H1 (cell line): ENCODE measurements around the gene RPLP2. TPM values are rescaled to one million over a fixed set of nuclear protein-coding genes. Genes with fewer than 3 reads are reported as not detected.

Experiments used
- CTCF ChIA-PET: fragments of 300-600 bp; sonication (Branson Sonifier 250); formaldehyde crosslinking; loops from one replicate; lab custom pipeline; 2021; ENCODE audit not compliant: partially characterized antibody; lab: Charles Lee
- POLR2A ChIA-PET: fragments of 300-600 bp; sonication (Branson Sonifier 250); formaldehyde crosslinking; loops from one replicate; lab custom pipeline; 2021; ENCODE audit warnings: inconsistent platforms; ENCODE audit not compliant: partially characterized antibody; lab: Charles Lee
- DNase-seq, 2 experiments: peaks; one replicate each; pipeline versions ENCODE4 v3.0.0 to v3.0.0-alpha.2; 2010 to 2022; ENCODE audit warnings: low spot score in 2 of 2, low read depth in 1 of 2, mixed read lengths in 1 of 2
- FAIRE-seq: peaks from 2 replicates; lab custom pipeline; 2011; peaks lifted over from hg19 to GRCh38; lab: Jason Lieb, UNC
- H2AFZ ChIP-seq: 2 replicates; pipeline ENCODE4 v1.8.1; 2012; ENCODE audit warnings: low read length, inconsistent platforms
- H2AK5ac ChIP-seq: 2 replicates; pipeline ENCODE4 v1.6.1; 2013; ENCODE audit warnings: low read depth, low read length
- H2BK120ac ChIP-seq: replicated peaks from 2 replicates; pipeline ENCODE3; 2013; ENCODE audit warnings: low read depth, low read length, inconsistent platforms
- H2BK12ac ChIP-seq: 2 replicates; pipeline ENCODE4 v1.6.1; 2013; ENCODE audit warnings: low read depth, low read length
- H2BK15ac ChIP-seq: 2 replicates; pipeline ENCODE4 v1.6.1; 2013; ENCODE audit warnings: low read length
- H2BK20ac ChIP-seq: 2 replicates; pipeline ENCODE4 v1.6.1; 2013; ENCODE audit warnings: low read length
- H2BK5ac ChIP-seq: 2 replicates; pipeline ENCODE4 v1.6.1; 2013; ENCODE audit warnings: low read depth, low read length
- H3K14ac ChIP-seq: 2 replicates; pipeline ENCODE4 v1.6.1; 2013; ENCODE audit warnings: inconsistent platforms; ENCODE audit not compliant: insufficient read length
- H3K18ac ChIP-seq: 2 replicates; pipeline ENCODE4 v1.6.1; 2013; ENCODE audit warnings: low read length; ENCODE audit errors: extremely low read depth
- H3K23ac ChIP-seq: 2 replicates; pipeline ENCODE4 v1.6.1; 2013; ENCODE audit warnings: inconsistent platforms; ENCODE audit not compliant: insufficient read length
- H3K23me2 ChIP-seq: 2 replicates; pipeline ENCODE4 v1.6.1; 2013; ENCODE audit warnings: low read depth, low read length
- H3K27ac ChIP-seq: 2 replicates; pipeline ENCODE4 v1.6.1; 2011; ENCODE audit warnings: low read depth, low read length, inconsistent platforms
- H3K27me3 ChIP-seq, 4 experiments: replicated peaks in 1 of 4; 1 replicate in 1 of 4; 2 replicates in 3 of 4; pipeline versions ENCODE4 v1.6.1 to v1.8.1; 2011 to 2013; ENCODE audit warnings: low read length in 3 of 4, mild to moderate bottlenecking in 3 of 4, inconsistent platforms in 2 of 4, mixed read lengths in 2 of 4, moderate library complexity in 1 of 4; ENCODE audit not compliant: control insufficient read depth in 3 of 4, insufficient read depth in 3 of 4; ENCODE audit errors: extremely low read depth in 1 of 4
- H3K36me3 ChIP-seq, 4 experiments: 2 replicates each; pipeline versions ENCODE4 v1.6.1 to v1.8.1; 2011 to 2013; ENCODE audit warnings: mild to moderate bottlenecking in 4 of 4, low read length in 3 of 4, moderate library complexity in 2 of 4, control low read depth in 1 of 4, inconsistent platforms in 1 of 4; ENCODE audit not compliant: insufficient read depth in 4 of 4, control insufficient read depth in 2 of 4
- H3K4ac ChIP-seq: replicated peaks from 2 replicates; pipeline ENCODE3; 2013; ENCODE audit warnings: low read length, low read depth, mixed read lengths, inconsistent platforms; ENCODE audit not compliant: insufficient read length
- H3K4me1 ChIP-seq, 4 experiments: replicated peaks in 1 of 4; 1 replicate in 1 of 4; 2 replicates in 3 of 4; pipeline versions ENCODE4 v1.6.1 to v1.8.1; 2011 to 2013; ENCODE audit warnings: low read length in 3 of 4, inconsistent platforms in 2 of 4, mixed read lengths in 1 of 4; ENCODE audit not compliant: insufficient read depth in 4 of 4, control insufficient read depth in 3 of 4
- H3K4me2 ChIP-seq, 2 experiments: 2 replicates each; pipeline versions ENCODE4 v1.6.1 to v1.8.1; 2011 to 2013; ENCODE audit warnings: low read depth in 2 of 2, low read length in 2 of 2, control low read depth in 1 of 2, inconsistent platforms in 1 of 2, mild to moderate bottlenecking in 1 of 2; ENCODE audit not compliant: insufficient read depth in 1 of 2
- H3K4me3 ChIP-seq, 4 experiments: fragments of 200-600, 300-600 bp in 1 of 4; sonication (generic), shearing (Covaris generic), sonication (Bioruptor Twin) in 1 of 4; 2 replicates each; pipeline versions ENCODE4 v1.5.1 to v1.8.1; 2011 to 2016; ENCODE audit warnings: low read length in 4 of 4, low read depth in 3 of 4, control low read depth in 2 of 4, inconsistent platforms in 2 of 4, mild to moderate bottlenecking in 2 of 4, mixed read lengths in 1 of 4, moderate library complexity in 1 of 4; ENCODE audit not compliant: insufficient read depth in 2 of 4; ENCODE audit errors: extremely low read depth in 1 of 4
- H3K56ac ChIP-seq: replicated peaks from 2 replicates; pipeline ENCODE3; 2013; ENCODE audit warnings: low read depth, mild to moderate bottlenecking, mixed read lengths, low read length, inconsistent platforms; ENCODE audit not compliant: insufficient read length
- H3K79me1 ChIP-seq: 2 replicates; pipeline ENCODE4 v1.6.1; 2013; ENCODE audit warnings: low read depth, low read length, control low read depth
- H3K79me2 ChIP-seq, 2 experiments: 2 replicates each; pipeline versions ENCODE4 v1.6.1 to v1.8.1; 2012 to 2013; ENCODE audit warnings: low read length in 2 of 2, mild to moderate bottlenecking in 2 of 2, inconsistent platforms in 1 of 2; ENCODE audit not compliant: insufficient read depth in 2 of 2, control insufficient read depth in 1 of 2
- H3K9ac ChIP-seq, 4 experiments: replicated peaks in 1 of 4; 1 replicate in 1 of 4; 2 replicates in 3 of 4; pipeline versions ENCODE4 v1.6.1 to v1.8.1; 2011 to 2013; ENCODE audit warnings: low read depth in 3 of 4, low read length in 3 of 4, control low read depth in 2 of 4, mild to moderate bottlenecking in 2 of 4, moderate library complexity in 2 of 4, inconsistent platforms in 1 of 4; ENCODE audit errors: extremely low read depth in 1 of 4
- H3K9me3 ChIP-seq, 2 experiments: 2 replicates each; pipeline versions ENCODE4 v1.6.1 to v1.8.1; 2012 to 2013; ENCODE audit warnings: mild to moderate bottlenecking in 2 of 2, moderate library complexity in 2 of 2, control low read depth in 1 of 2, inconsistent platforms in 1 of 2, low read depth in 1 of 2, low read length in 1 of 2, mixed read lengths in 1 of 2; ENCODE audit not compliant: insufficient read depth in 2 of 2
- H4K20me1 ChIP-seq, 2 experiments: replicated peaks in 1 of 2; 2 replicates each; pipeline versions ENCODE3 to v1.8.1; 2011 to 2013; ENCODE audit warnings: inconsistent platforms in 2 of 2, low read length in 2 of 2, mild to moderate bottlenecking in 1 of 2; ENCODE audit not compliant: insufficient read depth in 2 of 2, control insufficient read depth in 1 of 2
- H4K5ac ChIP-seq: 2 replicates; pipeline ENCODE4 v1.6.1; 2013; ENCODE audit warnings: low read length, low read depth, mixed read lengths, inconsistent platforms; ENCODE audit not compliant: insufficient read length
- H4K8ac ChIP-seq: 2 replicates; pipeline ENCODE4 v1.8.0; 2013; ENCODE audit warnings: mild to moderate bottlenecking, moderate library complexity, low read length, inconsistent platforms; ENCODE audit not compliant: insufficient read depth; ENCODE audit errors: extremely low read depth
- H4K91ac ChIP-seq: replicated peaks from 2 replicates; pipeline ENCODE3; 2013; ENCODE audit warnings: low read length, mixed read lengths, inconsistent platforms; ENCODE audit not compliant: insufficient read length
- EZH2 ChIP-seq: fragments of 200-600 bp; sonication (generic); IDR thresholded peaks from 2 replicates; pipeline ENCODE4 v1.7.1; 2012; ENCODE audit warnings: low read depth, mild to moderate bottlenecking, moderate library complexity, low read length, inconsistent platforms; ENCODE audit not compliant: severe bottlenecking
- RFX5 ChIP-seq: IDR thresholded peaks from 2 replicates; pipeline ENCODE4 v1.6.1; 2011; ENCODE audit warnings: low read depth, low read length, improper control_type of control experiment, borderline replicate concordance
- TBP ChIP-seq: IDR thresholded peaks from 2 replicates; pipeline ENCODE4 v1.6.1; 2011; ENCODE audit warnings: low read depth, low read length, improper control_type of control experiment
- WGBS, 2 experiments: shearing (Covaris generic) in 1 of 2; methylation state at CpG; one replicate each; pipeline versions ENCODE4 v1.1.6 to v1.1.7; 2013 to 2015; ENCODE audit warnings: low lambda C conversion rate in 2 of 2, mixed read lengths in 2 of 2, inconsistent platforms in 1 of 2, low coverage in 1 of 2, missing lambda C conversion rate in 1 of 2; ENCODE audit not compliant: insufficient replicate concordance in 2 of 2, insufficient coverage in 1 of 2, insufficient read length in 1 of 2; ENCODE audit errors: extremely low coverage in 1 of 2, missing lambda C conversion rate in 1 of 2; 5-methylcytosine and 5-hydroxymethylcytosine counted together
- polyA plus RNA-seq, 7 experiments: library from polyadenylated mRNA; depleted of rRNA in 3 of 7; stranded (reverse) in 5 of 7; unstranded in 2 of 7; fragments of >200 nt in 5 of 7; fragments of 200-250 nt in 2 of 7; gene quantifications; 1 replicate in 5 of 7; 2 replicates in 1 of 7; 4 replicates in 1 of 7; pipeline versions ENCODE4 v1.2.1 to v1.2.3, GENCODE V29; 2011 to 2013; ENCODE audit warnings: missing spikeins in 2 of 7, mixed read lengths in 2 of 7
- total RNA-seq: library from RNA; stranded (reverse); fragmentation: NEBNext Ultra II Directional; extraction: Animal tissue kit (Norgen Biotek cat#: 25700); gene quantifications from 2 replicates; pipeline ENCODE4 v1.2.1, GENCODE V29; 2021
- TF ChIP-seq, protein P1 (sequence below): IDR thresholded peaks from 2 replicates; pipeline ENCODE4 v1.6.1; 2011; ENCODE audit warnings: low read depth, mild to moderate bottlenecking, low read length; ENCODE audit not compliant: insufficient read depth

The RPLP2 gene
- total and polyA plus RNA-seq, 2 of the 8 experiments (the other 6 are each of a cell fraction or from before 2014, with no cell fraction given), result 1,789 to 2,106 TPM

DNA sequence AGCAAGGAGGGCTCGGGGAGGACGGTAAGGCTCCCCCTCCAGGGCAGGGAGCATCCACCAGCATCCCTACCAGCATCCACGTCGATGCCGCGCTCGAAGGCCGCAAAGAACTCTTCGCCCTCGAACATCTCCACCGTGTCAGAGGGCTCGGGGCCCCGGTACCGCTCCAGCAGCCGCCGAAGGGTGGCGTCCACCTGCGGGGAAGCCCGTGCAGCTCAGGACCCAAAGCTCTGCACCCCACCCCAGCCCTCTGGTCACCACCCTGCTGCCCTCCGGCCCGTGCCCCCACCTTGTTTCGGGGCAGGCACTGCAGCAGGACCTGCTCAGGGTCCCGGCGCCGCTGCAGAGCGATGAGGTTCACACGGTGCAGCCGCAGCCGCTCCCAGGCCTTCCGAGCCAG, 9.3 kb upstream of the RPLP2 start:
- peaks cover 5% of the 10 kb centered on the region; the same call in 1 of the 2 replicates for H3K79me1 ChIP-seq
- no peak overlapping the region for H2BK120ac ChIP-seq
- no peak overlapping the region for H3K4me3 ChIP-seq
- TF ChIP-seq EZH2, result no peak
- TF ChIP-seq, protein P1, sequence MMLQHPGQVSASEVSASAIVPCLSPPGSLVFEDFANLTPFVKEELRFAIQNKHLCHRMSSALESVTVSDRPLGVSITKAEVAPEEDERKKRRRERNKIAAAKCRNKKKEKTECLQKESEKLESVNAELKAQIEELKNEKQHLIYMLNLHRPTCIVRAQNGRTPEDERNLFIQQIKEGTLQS, result no peak
- no peak for TF ChIP-seq RFX5
- no peak for TF ChIP-seq TBP
- FAIRE-seq (no peak), DNase-seq (no peak)
- WGBS, 2 experiments, result 90% methylated on average over 28 of the region's 30 CpGs; no CpG with 5 or more reads in 1 of the 2 experiments
- no peak overlapping the region for H2AFZ ChIP-seq
- no peak overlapping the region for H3K23ac ChIP-seq
- H3K4ac ChIP-seq, result no peak overlapping the region
- H3K9me3 ChIP-seq, result no peaks in the 10 kb centered on the region
- no peak overlapping the region for H3K18ac ChIP-seq
- H3K4me2 ChIP-seq, result no peak overlapping the region
- no peak overlapping the region; the same call in 1 of the 2 replicates for H2BK5ac ChIP-seq
- no peak overlapping the region for H3K27ac ChIP-seq
- no peak overlapping the region for H2BK20ac ChIP-seq
- no peak overlapping the region for H3K14ac ChIP-seq
- H3K23me2 ChIP-seq, result peaks cover 14% of the 10 kb centered on the region
- ChIA-PET POLR2A (interaction anchor here (0.8 to 53.0 kb wide), 3 partner anchors 8 to 54 kb away, joined by 5 to 1917 read pairs (median 28); partner anchors contain the start of genes CD151, CRACR2B, PNPLA2 and POLR2L), CTCF (interaction anchor here (1.0 kb wide), 1 partner anchor 17 kb away, joined by 3 read pairs; no protein-coding TSS in a partner anchor)
- peaks cover 0 to 13% of the 10 kb centered on the region in 2 experiments for H4K20me1 ChIP-seq
- H3K9ac ChIP-seq, result no peak overlapping the region
- H4K5ac ChIP-seq, result no peak overlapping the region
- no peak overlapping the region for H3K56ac ChIP-seq
- no peak overlapping the region for H4K8ac ChIP-seq
- H3K4me1 ChIP-seq, result peaks cover 4 to 25% (median 19%) of the 10 kb centered on the region in 4 experiments
- H3K27me3 ChIP-seq, result no peaks in the 10 kb centered on the region; a peak in 1 of 7 replicates
- no peak overlapping the region for H2AK5ac ChIP-seq
- H2BK12ac ChIP-seq, result no peak overlapping the region
- H3K79me2 ChIP-seq, result peaks cover 0 to 5% of the 10 kb centered on the region in 2 experiments; a peak in 1 of 4 replicates
- H2BK15ac ChIP-seq, result no peak overlapping the region
- no peak overlapping the region for H4K91ac ChIP-seq
- H3K36me3 ChIP-seq, result peaks cover 3 to 30% (median 6%) of the 10 kb centered on the region in 4 experiments; a peak in 5 of 8 replicates
